ENCODE measurements around the gene ZNF746.
A peak's percentile ranks its signal among the peaks of the same experiment; 100 is the strongest.
"Not testable (repeated sequence)": the region's sequence is repeated elsewhere in the genome, so short reads cannot be mapped to it uniquely, and the experiment has no call there.

Gene ZNF746

GRCh38 chr7:149457766-149458165, 39.8 kb downstream of the ZNF746 start:
- no peak for DNase-seq

GRCh38 chr7:149456506-149457421, 40.8 kb downstream of the ZNF746 start:
- no peak for DNase-seq

GRCh38 chr7:149455175-149455950, 42.2 kb downstream of the ZNF746 start:
- DNase-seq, result no peak

GRCh38 chr7:149454750-149455149, 42.9 kb downstream of the ZNF746 start:
- DNase-seq, result no peak

- no peak for DNase-seq
Measured at GRCh38 chr7:149454006-149454405, 43.6 kb downstream of the ZNF746 start.

GRCh38 chr7:149450821-149451220, 46.8 kb downstream of the ZNF746 start:
- no peak for DNase-seq

GRCh38 chr7:149449897-149450296, 47.7 kb downstream of the ZNF746 start:
- no peak for DNase-seq

- DNase-seq, result no peak
Measured at GRCh38 chr7:149448961-149449360, 48.6 kb downstream of the ZNF746 start.

- not testable (repeated sequence) for DNase-seq
Measured at GRCh38 chr7:149446026-149446425, 51.6 kb downstream of the ZNF746 start.

- no peak for DNase-seq
Measured at GRCh38 chr7:149444287-149444686, 53.3 kb downstream of the ZNF746 start.

GRCh38 chr7:149443523-149443922, 54.1 kb downstream of the ZNF746 start:
- no peak for DNase-seq

GRCh38 chr7:149442924-149443323, 54.7 kb downstream of the ZNF746 start:
- DNase-seq, result no peak

GRCh38 chr7:149440222-149440621, 57.4 kb downstream of the ZNF746 start:
- DNase-seq, result no peak

- no peak for DNase-seq
Measured at GRCh38 chr7:149436358-149436757, 61.3 kb downstream of the ZNF746 start.

GRCh38 chr7:149433124-149433523, 64.5 kb downstream of the ZNF746 start:
- no peak for DNase-seq

- no peak for DNase-seq
Measured at GRCh38 chr7:149432121-149432691, 65.4 kb downstream of the ZNF746 start.

- no peak for DNase-seq
Measured at GRCh38 chr7:149431486-149432120, 66.0 kb downstream of the ZNF746 start.

- DNase-seq, result no peak
Measured at GRCh38 chr7:149430192-149430591, 67.4 kb downstream of the ZNF746 start.

- no peak for DNase-seq
Measured at GRCh38 chr7:149427893-149428292, 69.7 kb downstream of the ZNF746 start.

GRCh38 chr7:149427096-149427680, 70.4 kb downstream of the ZNF746 start:
- DNase-seq, result peak; percentile 57

GRCh38 chr7:149423449-149424110, 74.0 kb downstream of the ZNF746 start:
- DNase-seq, result peak; percentile 82

GRCh38 chr7:149422914-149423301, 74.7 kb downstream of the ZNF746 start:
- DNase-seq, result no peak
